OCI-LY3 (cell line): ENCODE measurements around the gene SLC23A1.

ENCODE experiments used
- EZH2phosphoT487 ChIP-seq: fragments of 200-600 bp; shearing (Covaris generic); IDR thresholded peaks from 2 replicates; pipeline ENCODE4 v1.6.1; 2018; ENCODE audit warnings: antibody characterized with exemption, mixed run types, low read depth
- TF ChIP-seq, protein P1 (sequence below): fragments of 200-600, 300-600 bp; sonication (generic); IDR thresholded peaks from 2 replicates; pipeline ENCODE4 v1.5.1; 2014; ENCODE audit warnings: antibody characterized with exemption, low read length, low read depth

- TF ChIP-seq, protein P1, sequence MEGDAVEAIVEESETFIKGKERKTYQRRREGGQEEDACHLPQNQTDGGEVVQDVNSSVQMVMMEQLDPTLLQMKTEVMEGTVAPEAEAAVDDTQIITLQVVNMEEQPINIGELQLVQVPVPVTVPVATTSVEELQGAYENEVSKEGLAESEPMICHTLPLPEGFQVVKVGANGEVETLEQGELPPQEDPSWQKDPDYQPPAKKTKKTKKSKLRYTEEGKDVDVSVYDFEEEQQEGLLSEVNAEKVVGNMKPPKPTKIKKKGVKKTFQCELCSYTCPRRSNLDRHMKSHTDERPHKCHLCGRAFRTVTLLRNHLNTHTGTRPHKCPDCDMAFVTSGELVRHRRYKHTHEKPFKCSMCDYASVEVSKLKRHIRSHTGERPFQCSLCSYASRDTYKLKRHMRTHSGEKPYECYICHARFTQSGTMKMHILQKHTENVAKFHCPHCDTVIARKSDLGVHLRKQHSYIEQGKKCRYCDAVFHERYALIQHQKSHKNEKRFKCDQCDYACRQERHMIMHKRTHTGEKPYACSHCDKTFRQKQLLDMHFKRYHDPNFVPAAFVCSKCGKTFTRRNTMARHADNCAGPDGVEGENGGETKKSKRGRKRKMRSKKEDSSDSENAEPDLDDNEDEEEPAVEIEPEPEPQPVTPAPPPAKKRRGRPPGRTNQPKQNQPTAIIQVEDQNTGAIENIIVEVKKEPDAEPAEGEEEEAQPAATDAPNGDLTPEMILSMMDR = no peak
- TF ChIP-seq EZH2phosphoT487 = no peak
These were observed 14.5 kb downstream of the SLC23A1 start for GRCh38 chr5:139368613-139369012.
